A549 (cell line): Measurements from ENCODE around the gene ATXN3L. TPM values are rescaled to one million over a fixed set of nuclear protein-coding genes. Genes with fewer than 3 reads are reported as not detected.
A peak's percentile ranks its signal among the peaks of the same experiment; 100 is the strongest.

Experiments used
- ATAC-seq, 2 experiments: fragments of 200-7000 bp in 1 of 2; fragments of >200 bp in 1 of 2; cut with Nextera tagmentation in 1 of 2; cut with Tn5 transposase in 1 of 2; 3 replicates each; pipeline versions ENCODE4 v1.8.0 to v1.9.1; 2018 to 2020; ENCODE audit warnings: mild to moderate bottlenecking in 1 of 2, moderate library complexity in 1 of 2
- CTCF ChIA-PET: fragments of 300-600 bp; sonication (Branson Sonifier 250); formaldehyde crosslinking; extraction: SDS; loops from one replicate; lab custom pipeline; 2021; ENCODE audit warnings: antibody characterized with exemption, inconsistent platforms; lab: Yijun Ruan, JAX
- POLR2A ChIA-PET: fragments of 350-600 bp; formaldehyde crosslinking; extraction: SDS; loops from one replicate; lab custom pipeline; 2021; ENCODE audit warnings: antibody characterized with exemption, inconsistent platforms; lab: Yijun Ruan, JAX
- DNase-seq, 2 experiments: peaks; one replicate each; pipeline versions ENCODE4 v3.0.0 to v3.0.0-alpha.2; 2011 to 2016; ENCODE audit warnings: low read depth in 1 of 2, low spot score in 1 of 2
- FAIRE-seq: peaks from 2 replicates; lab custom pipeline; 2011; peaks lifted over from hg19 to GRCh38; lab: Jason Lieb, UNC
- H3K27ac ChIP-seq, 2 experiments: fragments of >200 bp; sonication (Bioruptor Twin); formaldehyde crosslinking; 3 replicates each; pipeline ENCODE4 v1.5.1; 2016 to 2017
- H3K4me1 ChIP-seq: fragments of >200 bp; sonication (Bioruptor Twin); formaldehyde crosslinking; 3 replicates; pipeline ENCODE4 v1.6.1; 2016
- H3K4me2 ChIP-seq: fragments of >200 bp; sonication (Bioruptor Twin); formaldehyde crosslinking; 3 replicates; pipeline ENCODE4 v1.6.1; 2016
- H3K4me3 ChIP-seq: fragments of >200 bp; sonication (Bioruptor Twin); formaldehyde crosslinking; 3 replicates; pipeline ENCODE4 v1.5.1; 2016
- H3K9me3 ChIP-seq: fragments of >200 bp; sonication (Bioruptor Twin); formaldehyde crosslinking; 3 replicates; pipeline ENCODE4 v1.6.1; 2016
- BCL3 ChIP-seq: fragments of >200 bp; sonication (Bioruptor Twin); formaldehyde crosslinking; IDR thresholded peaks from 3 replicates; pipeline ENCODE4 v1.6.1; 2016
- BHLHE40 ChIP-seq: IDR thresholded peaks from 2 replicates; pipeline ENCODE4 v1.6.1; 2012; ENCODE audit warnings: low read depth, low read length, inconsistent platforms
- CBX8 ChIP-seq: fragments of 200-600 bp; sonication (generic); IDR thresholded peaks from 2 replicates; pipeline ENCODE4 v1.6.1; 2016
- CEBPB ChIP-seq, 2 experiments: fragments of >200 bp in 1 of 2; sonication (Bioruptor Twin) in 1 of 2; formaldehyde crosslinking in 1 of 2; IDR thresholded peaks; 2 replicates each; pipeline ENCODE4 v1.6.1; 2012 to 2016
- EHMT2 ChIP-seq: fragments of 200-600 bp; sonication (generic); IDR thresholded peaks from 2 replicates; pipeline ENCODE4 v1.6.1; 2016; ENCODE audit warnings: antibody characterized with exemption, low read depth, mild to moderate bottlenecking, moderate library complexity
- ESRRA ChIP-seq: fragments of 150-350 bp; IDR thresholded peaks from 2 replicates; pipeline ENCODE4 v1.6.1; 2014; ENCODE audit warnings: mild to moderate bottlenecking, low read length, borderline replicate concordance
- FOSL2 ChIP-seq, 2 experiments: fragments of 450-650 bp in 1 of 2; fragments of >200 bp in 1 of 2; sonication (Bioruptor Twin) in 1 of 2; formaldehyde crosslinking; IDR thresholded peaks; 2 replicates each; pipeline versions ENCODE4 v1.5.0 to v1.6.1; 2016 to 2020; ENCODE audit warnings: mild to moderate bottlenecking in 1 of 2, moderate library complexity in 1 of 2
- GATA3 ChIP-seq: IDR thresholded peaks from 2 replicates; pipeline ENCODE4 v1.6.1; 2012; ENCODE audit warnings: borderline replicate concordance
- HES2 ChIP-seq: fragments of >200 bp; sonication (Bioruptor Twin); formaldehyde crosslinking; IDR thresholded peaks from 2 replicates; pipeline ENCODE4 v1.6.1; 2016
- HMGXB4 ChIP-seq: fragments of 250-450 bp; sonication (Bioruptor Pico); IDR thresholded peaks from 2 replicates; pipeline ENCODE4 v1.5.0; 2021; ENCODE audit warnings: mild to moderate bottlenecking, moderate library complexity, borderline replicate concordance
- HOXB13 ChIP-seq: fragments of 250-450 bp; sonication (Bioruptor Pico); IDR thresholded peaks from 2 replicates; pipeline ENCODE4 v1.5.0; 2020; ENCODE audit warnings: low read depth, mild to moderate bottlenecking, moderate library complexity
- JUN ChIP-seq, 2 experiments: fragments of >200 bp; sonication (Bioruptor Twin); formaldehyde crosslinking; IDR thresholded peaks; 2 replicates in 1 of 2; 3 replicates in 1 of 2; pipeline ENCODE4 v1.6.1; 2016 to 2017
- JUNB ChIP-seq: fragments of >200 bp; sonication (Bioruptor Twin); formaldehyde crosslinking; IDR thresholded peaks from 2 replicates; pipeline ENCODE4 v1.6.1; 2016
- KDM1A ChIP-seq: fragments of 200-600 bp; sonication (generic); IDR thresholded peaks from 2 replicates; pipeline ENCODE4 v1.6.1; 2016; ENCODE audit warnings: low read depth, mild to moderate bottlenecking
- MAX ChIP-seq: IDR thresholded peaks from 2 replicates; pipeline ENCODE4 v1.6.1; 2012
- NFE2L2 ChIP-seq: fragments of 150-350 bp; conservative IDR thresholded peaks from 2 replicates; pipeline ENCODE4 v1.6.1; 2014; ENCODE audit warnings: low read length
- PBX3 ChIP-seq: IDR thresholded peaks from 2 replicates; pipeline ENCODE4 v1.6.1; 2012
- POLR2AphosphoS2 ChIP-seq: conservative IDR thresholded peaks from 2 replicates; pipeline ENCODE4 v1.6.1; 2012; ENCODE audit warnings: low read length, improper control_type of control experiment, inconsistent platforms
- REST ChIP-seq: fragments of 200-600 bp; sonication (generic); IDR thresholded peaks from 2 replicates; pipeline ENCODE4 v1.6.1; 2016; ENCODE audit warnings: antibody characterized with exemption, mild to moderate bottlenecking, moderate library complexity
- TFCP2L1 ChIP-seq: fragments of 250-450 bp; sonication (Bioruptor Pico); IDR thresholded peaks from 2 replicates; pipeline ENCODE4 v1.5.0; 2021; ENCODE audit warnings: mild to moderate bottlenecking
- USF2 ChIP-seq: fragments of 450-650 bp; IDR thresholded peaks from 2 replicates; pipeline ENCODE4 v1.6.1; 2014; ENCODE audit warnings: antibody characterized with exemption
- ZSCAN20 ChIP-seq: fragments of 250-450 bp; sonication (Bioruptor Pico); IDR thresholded peaks from 2 replicates; pipeline ENCODE4 v1.8.0; 2022; ENCODE audit warnings: mild to moderate bottlenecking, moderate library complexity
- WGBS: methylation state at CpG from one replicate; pipeline ENCODE4 v1.1.6; 2017; ENCODE audit errors: missing lambda C conversion rate; 5-methylcytosine and 5-hydroxymethylcytosine counted together
- polyA plus RNA-seq, 4 experiments: library from polyadenylated mRNA; depleted of rRNA in 3 of 4; stranded (reverse); fragments of >200 nt; fragmentation: RNase III in 1 of 4; extraction: RNeasy Plus Mini Kit Qiagen cat#74134 plus additional on column Dnase treatment in 1 of 4; gene quantifications; 2 replicates in 3 of 4; 3 replicates in 1 of 4; pipeline ENCODE4 v1.2.3, GENCODE V29; 2011 to 2017

ATXN3L gene
- polyA plus RNA-seq, 2 of the 4 experiments (the other 2 are of a cell fraction) = not detected

- TF ChIP-seq REST (no peak), EHMT2 (no peak), JUNB (no peak), PBX3 (no peak), USF2 (no peak), TFCP2L1 (CRISPR knock-in tag) (no peak), HES2 (no peak), GATA3 (no peak)
Observed at GRCh38 chrX:13327666-13328065, 7.8 kb upstream of the ATXN3L start (continued).

GRCh38 chrX:13323241-13323640 is 3.4 kb upstream of the ATXN3L start:
- no peaks in the 10 kb centered on the region for H3K9me3 ChIP-seq
- POLR2A ChIA-PET = no interaction called here
- no peak overlapping the region for H3K4me2 ChIP-seq
- DNase-seq = no peak
- no peaks in the 10 kb centered on the region for H3K4me1 ChIP-seq
- no peak overlapping the region for H3K27ac ChIP-seq
- 69% methylated on average over 1 of the region's 1 CpG for WGBS
- TF ChIP-seq EHMT2 (no peak), ESRRA (no peak), NFE2L2 (no peak), KDM1A (no peak), MAX (no peak), ZSCAN20 (no peak), TFCP2L1 (CRISPR knock-in tag) (no peak), HOXB13 (CRISPR knock-in tag) (no peak), HMGXB4 (CRISPR knock-in tag) (no peak), BHLHE40 (no peak), CBX8 (no peak)
- CTCF ChIA-PET = no interaction called here
- no peak for ATAC-seq
- no peak for FAIRE-seq
- H3K4me3 ChIP-seq = no peak overlapping the region

- 92% methylated on average over 6 of the region's 6 CpGs for WGBS
- Histone ChIP-seq H3K9me3 (no peaks in the 10 kb centered on the region), H3K4me3 (no peak overlapping the region), H3K4me1 (no peaks in the 10 kb centered on the region), H3K4me2 (no peak overlapping the region), H3K27ac (no peak overlapping the region)
- FAIRE-seq = no peak
- TF ChIP-seq GATA3 = no peak
- no peak for TF ChIP-seq POLR2AphosphoS2
- no peak for TF ChIP-seq JUN (IDR thresholded peaks at IDR 0.05)
- TF ChIP-seq CEBPB (IDR thresholded peaks at IDR 0.05) = peak in 1 of 2 experiments; percentile 36; a peak in 1 of 4 replicates
- TF ChIP-seq FOSL2 (IDR thresholded peaks at IDR 0.05) = no peak
- TF ChIP-seq FOSL2 (CRISPR knock-in tag; IDR thresholded peaks at IDR 0.05) = no peak
- no peak for TF ChIP-seq BCL3
- ChIA-PET POLR2A (no interaction called here), CTCF (no interaction called here)
- ATAC-seq = no peak
- DNase-seq = no peak
Observed at GRCh38 chrX:13317366-13317765, 2.5 kb downstream of the ATXN3L start.
